H1 (cell line): ENCODE results near the gene ERAP2.

Source experiments
- CEBPB ChIP-seq: IDR thresholded peaks from 2 replicates; pipeline ENCODE4 v1.6.1; 2012; ENCODE audit warnings: low read depth, low read length
- CTCF ChIP-seq, 3 experiments: IDR thresholded peaks; 1 replicate in 2 of 3; 2 replicates in 1 of 3; pipeline versions ENCODE4 v1.5.1 to v1.6.1; 2011; ENCODE audit warnings: low read length in 3 of 3, mild to moderate bottlenecking in 3 of 3, inconsistent platforms in 2 of 3, low read depth in 1 of 3, moderate library complexity in 1 of 3; ENCODE audit not compliant: insufficient read depth in 1 of 3; ENCODE audit errors: control extremely low read depth in 1 of 3
- EGR1 ChIP-seq: IDR thresholded peaks from 2 replicates; pipeline ENCODE4 v1.6.1; 2011; ENCODE audit warnings: low read depth, low read length, borderline replicate concordance
- GABPA ChIP-seq: IDR thresholded peaks from 2 replicates; pipeline ENCODE4 v1.6.1; 2011; ENCODE audit warnings: mild to moderate bottlenecking, low read length, moderate library complexity, borderline replicate concordance; ENCODE audit not compliant: insufficient read depth
- POLR2AphosphoS5 ChIP-seq: IDR thresholded peaks from 2 replicates; pipeline ENCODE4 v1.6.1; 2011; ENCODE audit warnings: low read depth, low read length
- POU5F1 ChIP-seq: IDR thresholded peaks from 2 replicates; pipeline ENCODE4 v1.6.1; 2011; ENCODE audit warnings: low read depth, mild to moderate bottlenecking, low read length, moderate library complexity
- RXRA ChIP-seq: IDR thresholded peaks from 2 replicates; pipeline ENCODE4 v1.6.1; 2011; ENCODE audit warnings: low read depth, mild to moderate bottlenecking, low read length, moderate library complexity; ENCODE audit not compliant: insufficient read depth
- TBP ChIP-seq: IDR thresholded peaks from 2 replicates; pipeline ENCODE4 v1.6.1; 2011; ENCODE audit warnings: low read depth, low read length, improper control_type of control experiment

GRCh38 chr5:96837303-96837702 is 39.0 kb upstream of the ERAP2 start:
- TF ChIP-seq POU5F1 (no peak), CTCF (IDR thresholded peaks at IDR 0.05; ENCODE audit: control extremely low read depth in 1 of 3, insufficient read depth in 1 of 3, low read depth in 1 of 3, low read length in 3 of 3) (no peak), TBP (no peak), EGR1 (no peak), POLR2AphosphoS5 (no peak), RXRA (no peak), GABPA (no peak), CEBPB (no peak)
